H1 (cell line): ENCODE data around the gene SEMA3D. TPM values are rescaled to one million over a fixed set of nuclear protein-coding genes. Genes with fewer than 3 reads are reported as not detected.

Experiments used
- CTCF ChIA-PET: fragments of 300-600 bp; sonication (Branson Sonifier 250); formaldehyde crosslinking; loops from one replicate; lab custom pipeline; 2021; ENCODE audit not compliant: partially characterized antibody; lab: Charles Lee
- POLR2A ChIA-PET: fragments of 300-600 bp; sonication (Branson Sonifier 250); formaldehyde crosslinking; loops from one replicate; lab custom pipeline; 2021; ENCODE audit warnings: inconsistent platforms; ENCODE audit not compliant: partially characterized antibody; lab: Charles Lee
- DNase-seq, 2 experiments: peaks; one replicate each; pipeline versions ENCODE4 v3.0.0 to v3.0.0-alpha.2; 2010 to 2022; ENCODE audit warnings: low spot score in 2 of 2, low read depth in 1 of 2, mixed read lengths in 1 of 2
- FAIRE-seq: peaks from 2 replicates; lab custom pipeline; 2011; peaks lifted over from hg19 to GRCh38; lab: Jason Lieb, UNC
- H2AFZ ChIP-seq: 2 replicates; pipeline ENCODE4 v1.8.1; 2012; ENCODE audit warnings: low read length, inconsistent platforms
- H2AK5ac ChIP-seq: 2 replicates; pipeline ENCODE4 v1.6.1; 2013; ENCODE audit warnings: low read depth, low read length
- H2BK120ac ChIP-seq: replicated peaks from 2 replicates; pipeline ENCODE3; 2013; ENCODE audit warnings: low read depth, low read length, inconsistent platforms
- H2BK12ac ChIP-seq: 2 replicates; pipeline ENCODE4 v1.6.1; 2013; ENCODE audit warnings: low read depth, low read length
- H2BK15ac ChIP-seq: 2 replicates; pipeline ENCODE4 v1.6.1; 2013; ENCODE audit warnings: low read length
- H2BK20ac ChIP-seq: 2 replicates; pipeline ENCODE4 v1.6.1; 2013; ENCODE audit warnings: low read length
- H2BK5ac ChIP-seq: 2 replicates; pipeline ENCODE4 v1.6.1; 2013; ENCODE audit warnings: low read depth, low read length
- H3K14ac ChIP-seq: 2 replicates; pipeline ENCODE4 v1.6.1; 2013; ENCODE audit warnings: inconsistent platforms; ENCODE audit not compliant: insufficient read length
- H3K18ac ChIP-seq: 2 replicates; pipeline ENCODE4 v1.6.1; 2013; ENCODE audit warnings: low read length; ENCODE audit errors: extremely low read depth
- H3K23ac ChIP-seq: 2 replicates; pipeline ENCODE4 v1.6.1; 2013; ENCODE audit warnings: inconsistent platforms; ENCODE audit not compliant: insufficient read length
- H3K23me2 ChIP-seq: 2 replicates; pipeline ENCODE4 v1.6.1; 2013; ENCODE audit warnings: low read depth, low read length
- H3K27ac ChIP-seq: 2 replicates; pipeline ENCODE4 v1.6.1; 2011; ENCODE audit warnings: low read depth, low read length, inconsistent platforms
- H3K27me3 ChIP-seq, 4 experiments: replicated peaks in 1 of 4; 1 replicate in 1 of 4; 2 replicates in 3 of 4; pipeline versions ENCODE4 v1.6.1 to v1.8.1; 2011 to 2013; ENCODE audit warnings: low read length in 3 of 4, mild to moderate bottlenecking in 3 of 4, inconsistent platforms in 2 of 4, mixed read lengths in 2 of 4, moderate library complexity in 1 of 4; ENCODE audit not compliant: control insufficient read depth in 3 of 4, insufficient read depth in 3 of 4; ENCODE audit errors: extremely low read depth in 1 of 4
- H3K36me3 ChIP-seq, 4 experiments: 2 replicates each; pipeline versions ENCODE4 v1.6.1 to v1.8.1; 2011 to 2013; ENCODE audit warnings: mild to moderate bottlenecking in 4 of 4, low read length in 3 of 4, moderate library complexity in 2 of 4, control low read depth in 1 of 4, inconsistent platforms in 1 of 4; ENCODE audit not compliant: insufficient read depth in 4 of 4, control insufficient read depth in 2 of 4
- H3K4ac ChIP-seq: replicated peaks from 2 replicates; pipeline ENCODE3; 2013; ENCODE audit warnings: low read length, low read depth, mixed read lengths, inconsistent platforms; ENCODE audit not compliant: insufficient read length
- H3K4me1 ChIP-seq, 4 experiments: replicated peaks in 1 of 4; 1 replicate in 1 of 4; 2 replicates in 3 of 4; pipeline versions ENCODE4 v1.6.1 to v1.8.1; 2011 to 2013; ENCODE audit warnings: low read length in 3 of 4, inconsistent platforms in 2 of 4, mixed read lengths in 1 of 4; ENCODE audit not compliant: insufficient read depth in 4 of 4, control insufficient read depth in 3 of 4
- H3K4me2 ChIP-seq, 2 experiments: 2 replicates each; pipeline versions ENCODE4 v1.6.1 to v1.8.1; 2011 to 2013; ENCODE audit warnings: low read depth in 2 of 2, low read length in 2 of 2, control low read depth in 1 of 2, inconsistent platforms in 1 of 2, mild to moderate bottlenecking in 1 of 2; ENCODE audit not compliant: insufficient read depth in 1 of 2
- H3K4me3 ChIP-seq, 4 experiments: fragments of 200-600, 300-600 bp in 1 of 4; sonication (generic), shearing (Covaris generic), sonication (Bioruptor Twin) in 1 of 4; 2 replicates each; pipeline versions ENCODE4 v1.5.1 to v1.8.1; 2011 to 2016; ENCODE audit warnings: low read length in 4 of 4, low read depth in 3 of 4, control low read depth in 2 of 4, inconsistent platforms in 2 of 4, mild to moderate bottlenecking in 2 of 4, mixed read lengths in 1 of 4, moderate library complexity in 1 of 4; ENCODE audit not compliant: insufficient read depth in 2 of 4; ENCODE audit errors: extremely low read depth in 1 of 4
- H3K56ac ChIP-seq: replicated peaks from 2 replicates; pipeline ENCODE3; 2013; ENCODE audit warnings: low read depth, mild to moderate bottlenecking, mixed read lengths, low read length, inconsistent platforms; ENCODE audit not compliant: insufficient read length
- H3K79me1 ChIP-seq: 2 replicates; pipeline ENCODE4 v1.6.1; 2013; ENCODE audit warnings: low read depth, low read length, control low read depth
- H3K79me2 ChIP-seq, 2 experiments: 2 replicates each; pipeline versions ENCODE4 v1.6.1 to v1.8.1; 2012 to 2013; ENCODE audit warnings: low read length in 2 of 2, mild to moderate bottlenecking in 2 of 2, inconsistent platforms in 1 of 2; ENCODE audit not compliant: insufficient read depth in 2 of 2, control insufficient read depth in 1 of 2
- H3K9ac ChIP-seq, 4 experiments: replicated peaks in 1 of 4; 1 replicate in 1 of 4; 2 replicates in 3 of 4; pipeline versions ENCODE4 v1.6.1 to v1.8.1; 2011 to 2013; ENCODE audit warnings: low read depth in 3 of 4, low read length in 3 of 4, control low read depth in 2 of 4, mild to moderate bottlenecking in 2 of 4, moderate library complexity in 2 of 4, inconsistent platforms in 1 of 4; ENCODE audit errors: extremely low read depth in 1 of 4
- H3K9me3 ChIP-seq, 2 experiments: 2 replicates each; pipeline versions ENCODE4 v1.6.1 to v1.8.1; 2012 to 2013; ENCODE audit warnings: mild to moderate bottlenecking in 2 of 2, moderate library complexity in 2 of 2, control low read depth in 1 of 2, inconsistent platforms in 1 of 2, low read depth in 1 of 2, low read length in 1 of 2, mixed read lengths in 1 of 2; ENCODE audit not compliant: insufficient read depth in 2 of 2
- H4K20me1 ChIP-seq, 2 experiments: replicated peaks in 1 of 2; 2 replicates each; pipeline versions ENCODE3 to v1.8.1; 2011 to 2013; ENCODE audit warnings: inconsistent platforms in 2 of 2, low read length in 2 of 2, mild to moderate bottlenecking in 1 of 2; ENCODE audit not compliant: insufficient read depth in 2 of 2, control insufficient read depth in 1 of 2
- H4K5ac ChIP-seq: 2 replicates; pipeline ENCODE4 v1.6.1; 2013; ENCODE audit warnings: low read length, low read depth, mixed read lengths, inconsistent platforms; ENCODE audit not compliant: insufficient read length
- H4K8ac ChIP-seq: 2 replicates; pipeline ENCODE4 v1.8.0; 2013; ENCODE audit warnings: mild to moderate bottlenecking, moderate library complexity, low read length, inconsistent platforms; ENCODE audit not compliant: insufficient read depth; ENCODE audit errors: extremely low read depth
- H4K91ac ChIP-seq: replicated peaks from 2 replicates; pipeline ENCODE3; 2013; ENCODE audit warnings: low read length, mixed read lengths, inconsistent platforms; ENCODE audit not compliant: insufficient read length
- BACH1 ChIP-seq: IDR thresholded peaks from 2 replicates; pipeline ENCODE4 v1.6.1; 2012; ENCODE audit warnings: low read length, improper control_type of control experiment
- CTBP2 ChIP-seq: IDR thresholded peaks from 2 replicates; pipeline ENCODE4 v1.7.0; 2011; ENCODE audit warnings: borderline replicate concordance, mild to moderate bottlenecking, moderate library complexity, mixed read lengths, low read length; ENCODE audit not compliant: insufficient read depth, insufficient read length
- RAD21 ChIP-seq, 2 experiments: IDR thresholded peaks in 1 of 2; conservative IDR thresholded peaks in 1 of 2; 2 replicates each; pipeline ENCODE4 v1.6.1; 2011; ENCODE audit warnings: low read depth in 2 of 2, low read length in 2 of 2, improper control_type of control experiment in 1 of 2, inconsistent platforms in 1 of 2, mild to moderate bottlenecking in 1 of 2, moderate library complexity in 1 of 2
- RXRA ChIP-seq: IDR thresholded peaks from 2 replicates; pipeline ENCODE4 v1.6.1; 2011; ENCODE audit warnings: low read depth, mild to moderate bottlenecking, low read length, moderate library complexity; ENCODE audit not compliant: insufficient read depth
- SRF ChIP-seq: IDR thresholded peaks from 2 replicates; pipeline ENCODE4 v1.6.1; 2011; ENCODE audit warnings: mild to moderate bottlenecking, low read depth, low read length, moderate library complexity
- SUZ12 ChIP-seq: fragments of 200-600 bp; sonication (generic); IDR thresholded peaks from 2 replicates; pipeline ENCODE4 v1.6.1; 2012; ENCODE audit warnings: mild to moderate bottlenecking, inconsistent platforms, low read length, moderate library complexity, mixed read lengths
- TEAD4 ChIP-seq: IDR thresholded peaks from 2 replicates; pipeline ENCODE4 v1.6.1; 2012; ENCODE audit warnings: low read depth, low read length, inconsistent platforms, mixed read lengths
- WGBS, 2 experiments: shearing (Covaris generic) in 1 of 2; methylation state at CpG; one replicate each; pipeline versions ENCODE4 v1.1.6 to v1.1.7; 2013 to 2015; ENCODE audit warnings: low lambda C conversion rate in 2 of 2, mixed read lengths in 2 of 2, inconsistent platforms in 1 of 2, low coverage in 1 of 2, missing lambda C conversion rate in 1 of 2; ENCODE audit not compliant: insufficient replicate concordance in 2 of 2, insufficient coverage in 1 of 2, insufficient read length in 1 of 2; ENCODE audit errors: extremely low coverage in 1 of 2, missing lambda C conversion rate in 1 of 2; 5-methylcytosine and 5-hydroxymethylcytosine counted together
- polyA plus RNA-seq, 7 experiments: library from polyadenylated mRNA; depleted of rRNA in 3 of 7; stranded (reverse) in 5 of 7; unstranded in 2 of 7; fragments of >200 nt in 5 of 7; fragments of 200-250 nt in 2 of 7; gene quantifications; 1 replicate in 5 of 7; 2 replicates in 1 of 7; 4 replicates in 1 of 7; pipeline versions ENCODE4 v1.2.1 to v1.2.3, GENCODE V29; 2011 to 2013; ENCODE audit warnings: missing spikeins in 2 of 7, mixed read lengths in 2 of 7
- total RNA-seq: library from RNA; stranded (reverse); fragmentation: NEBNext Ultra II Directional; extraction: Animal tissue kit (Norgen Biotek cat#: 25700); gene quantifications from 2 replicates; pipeline ENCODE4 v1.2.1, GENCODE V29; 2021
- TF ChIP-seq, protein P1 (sequence below): IDR thresholded peaks from 2 replicates; pipeline ENCODE4 v1.6.1; 2012; ENCODE audit warnings: inconsistent platforms

The SEMA3D gene
- total and polyA plus RNA-seq, 2 of the 8 experiments (the other 6 are each of a cell fraction or from before 2014, with no cell fraction given), result 1.6 to 3.5 TPM

DNA sequence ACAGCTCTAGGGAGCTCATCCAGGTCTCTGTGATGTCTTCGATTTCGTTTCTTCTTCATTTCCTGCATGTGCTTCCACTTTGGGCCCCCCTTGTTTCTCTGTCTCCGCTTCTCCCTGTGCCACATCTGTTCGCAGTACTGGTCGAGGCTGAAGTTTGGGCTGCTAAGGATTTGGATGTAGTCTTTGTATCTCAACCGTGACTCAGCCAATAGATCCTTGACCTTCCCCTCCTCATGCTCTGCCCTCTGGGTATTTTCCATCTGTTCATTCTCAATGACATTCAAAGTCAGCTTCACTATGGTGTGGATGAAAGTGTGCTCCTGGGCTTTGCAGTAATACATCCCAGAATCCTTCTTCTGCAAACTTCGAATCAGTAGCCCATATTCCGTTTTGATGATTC, 187.4 kb downstream of the SEMA3D start:
- no peak overlapping the region for H2BK15ac ChIP-seq
- no peaks in the 10 kb centered on the region for H4K20me1 ChIP-seq
- WGBS, 2 experiments, result 88% methylated on average over 8 of the region's 8 CpGs; no CpG with 5 or more reads in 1 of the 2 experiments
- H3K9ac ChIP-seq, result no peak overlapping the region
- no peak overlapping the region for H3K18ac ChIP-seq
- H4K91ac ChIP-seq, result no peak overlapping the region
- TF ChIP-seq, protein P1, sequence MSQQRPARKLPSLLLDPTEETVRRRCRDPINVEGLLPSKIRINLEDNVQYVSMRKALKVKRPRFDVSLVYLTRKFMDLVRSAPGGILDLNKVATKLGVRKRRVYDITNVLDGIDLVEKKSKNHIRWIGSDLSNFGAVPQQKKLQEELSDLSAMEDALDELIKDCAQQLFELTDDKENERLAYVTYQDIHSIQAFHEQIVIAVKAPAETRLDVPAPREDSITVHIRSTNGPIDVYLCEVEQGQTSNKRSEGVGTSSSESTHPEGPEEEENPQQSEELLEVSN, result no peak
- TF ChIP-seq BACH1 (no peak), TEAD4 (no peak), SRF (no peak), RXRA (no peak), RAD21 (IDR thresholded peaks at IDR 0.05 in 1 of 2, conservative IDR thresholded peaks at IDR 0.05 in 1 of 2; ENCODE audit: low read depth in 2 of 2, low read length in 2 of 2) (no peak), SUZ12 (no peak), CTBP2 (no peak)
- TF ChIP-seq, all 59 proteins: peak for 0
- H3K14ac ChIP-seq, result no peak overlapping the region
- H3K23ac ChIP-seq, result no peak overlapping the region
- H2AK5ac ChIP-seq, result no peak overlapping the region
- H3K23me2 ChIP-seq, result no peaks in the 10 kb centered on the region
- no peak overlapping the region for H2BK20ac ChIP-seq
- H3K27me3 ChIP-seq, result no peaks in the 10 kb centered on the region
- no peak overlapping the region for H3K4me3 ChIP-seq
- H4K8ac ChIP-seq, result no peak overlapping the region
- H2AFZ ChIP-seq, result no peak overlapping the region
- no peaks in the 10 kb centered on the region for H3K9me3 ChIP-seq
- FAIRE-seq, result no peak
- no peak overlapping the region for H4K5ac ChIP-seq
- no peak overlapping the region for H3K27ac ChIP-seq
- no peak overlapping the region for H2BK120ac ChIP-seq
- no peak overlapping the region for H2BK12ac ChIP-seq
- POLR2A ChIA-PET, result no interaction called here
- H2BK5ac ChIP-seq, result no peak overlapping the region
- H3K36me3 ChIP-seq, result no peaks in the 10 kb centered on the region
- no peak overlapping the region for H3K4me2 ChIP-seq
- H3K4me1 ChIP-seq, result peaks cover 0 to 12% (median 4%) of the 10 kb centered on the region in 4 experiments; a peak in 4 of 7 replicates
- no peaks in the 10 kb centered on the region for H3K79me2 ChIP-seq
- CTCF ChIA-PET, result interaction anchor here (1.2 to 2.8 kb wide), 6 partner anchors 11 to 1064 kb away, joined by 3 to 12 read pairs (median 4); no protein-coding TSS in a partner anchor
- no peak for DNase-seq
- H3K79me1 ChIP-seq, result no peaks in the 10 kb centered on the region
- H3K4ac ChIP-seq, result no peak overlapping the region
- H3K56ac ChIP-seq, result no peak overlapping the region
